Activated naive CD4-positive, alpha-beta T cell treated with anti-CD3 and anti-CD28 coated beads, Interleukin-2, amount 50 U/mL, for 72 hours (primary cell): ENCODE measurements around the gene ELAVL2. TPM values are rescaled to one million over a fixed set of nuclear protein-coding genes. Genes with fewer than 3 reads are reported as not detected.

Source experiments
- ATAC-seq, 2 donors: fragments of 150-1000 bp; cut with Tn5 transposase; 2 replicates each; pipeline ENCODE4 v1.10.0; 2021; ENCODE audit warnings: mild to moderate bottlenecking in 2 of 2, moderate library complexity in 2 of 2
- DNase-seq, 2 donors: peaks; one replicate each; pipeline ENCODE4 v3.0.0; 2021 to 2022; ENCODE audit warnings: low spot score in 2 of 2
- H3K27ac Mint-ChIP-seq, 2 donors: one replicate each; pipeline ENCODE4 v1.8.0; 2022; ENCODE audit warnings: mild to moderate bottlenecking in 2 of 2, mixed read lengths in 2 of 2
- H3K36me3 Mint-ChIP-seq, 2 donors: one replicate each; pipeline ENCODE4 v1.8.0; 2022; ENCODE audit warnings: mixed read lengths in 2 of 2
- H3K9me3 Mint-ChIP-seq, 2 donors: one replicate each; pipeline ENCODE4 v1.8.0; 2022; ENCODE audit warnings: mixed read lengths in 2 of 2
- total RNA-seq, 2 donors: library from RNA; stranded (reverse); gene quantifications; one replicate each; pipeline ENCODE4 v1.2.3, GENCODE V29; 2022

ELAVL2 gene
- total RNA-seq, 2 donors from 2014 or later: not detected

DNA sequence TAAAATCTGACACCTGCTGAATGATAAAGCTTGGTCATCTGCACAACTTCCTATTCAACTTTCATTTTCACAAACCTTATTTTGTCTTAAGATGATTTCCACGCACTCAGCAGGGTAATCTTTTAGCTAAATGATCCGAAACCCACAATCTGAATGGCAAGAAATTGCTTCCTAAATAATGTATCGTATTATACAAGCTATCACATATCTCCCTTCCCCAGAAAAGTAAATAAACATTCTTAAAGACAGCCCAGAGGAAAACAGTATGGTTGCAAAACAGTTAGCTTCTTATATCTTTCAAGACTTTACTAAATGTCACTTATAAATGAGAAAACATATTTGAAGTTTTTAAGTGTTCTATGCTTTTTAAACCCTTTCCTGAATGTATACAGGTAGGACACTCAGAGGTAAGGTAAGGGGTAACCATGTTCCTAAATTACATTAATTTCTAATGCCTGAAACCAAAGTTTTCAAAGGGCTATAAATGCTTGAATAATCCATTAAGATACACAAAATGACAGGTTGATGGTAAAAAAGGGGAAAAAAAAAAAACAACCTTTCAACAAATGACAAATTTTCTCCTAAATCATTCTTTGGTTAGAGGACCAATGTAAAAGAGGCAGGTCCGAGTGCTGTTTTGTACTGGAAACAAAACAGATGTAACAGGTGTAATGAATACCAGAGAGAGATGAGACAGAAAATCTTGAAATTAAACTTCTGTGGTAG lies 36.3 kb downstream of the ELAVL2 start:
- no peak for ATAC-seq
- Mint-ChIP-seq H3K9me3 (no peaks in the 10 kb centered on the region), H3K27ac (no peak overlapping the region), H3K36me3 (no peaks in the 10 kb centered on the region)
- DNase-seq: no peak

DNA sequence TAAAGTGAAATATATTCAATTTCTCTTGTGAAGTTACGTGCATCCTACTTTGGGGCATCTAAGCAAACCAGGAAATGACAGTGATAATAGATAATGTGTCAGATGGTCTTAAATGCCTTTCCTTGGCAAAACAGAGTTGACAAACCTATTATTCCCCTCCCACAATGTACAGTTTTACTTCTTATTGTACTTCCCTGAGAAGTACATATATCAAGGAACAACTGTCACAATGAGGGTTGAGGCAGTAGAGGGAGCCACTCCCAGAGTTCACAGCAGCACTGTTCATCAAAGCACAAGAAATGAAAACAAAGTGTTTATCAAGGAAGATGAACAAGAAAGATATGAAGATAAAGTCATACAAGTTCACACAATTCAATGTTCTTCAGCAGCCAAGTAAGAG lies 41.1 kb downstream of the ELAVL2 start:
- H3K9me3 Mint-ChIP-seq: peaks cover 4 to 5% of the 10 kb centered on the region in 2 donors
- no peak for DNase-seq
- no peak overlapping the region for H3K27ac Mint-ChIP-seq
- H3K36me3 Mint-ChIP-seq: peaks cover 0 to 5% of the 10 kb centered on the region in 2 donors
- no peak for ATAC-seq

DNA sequence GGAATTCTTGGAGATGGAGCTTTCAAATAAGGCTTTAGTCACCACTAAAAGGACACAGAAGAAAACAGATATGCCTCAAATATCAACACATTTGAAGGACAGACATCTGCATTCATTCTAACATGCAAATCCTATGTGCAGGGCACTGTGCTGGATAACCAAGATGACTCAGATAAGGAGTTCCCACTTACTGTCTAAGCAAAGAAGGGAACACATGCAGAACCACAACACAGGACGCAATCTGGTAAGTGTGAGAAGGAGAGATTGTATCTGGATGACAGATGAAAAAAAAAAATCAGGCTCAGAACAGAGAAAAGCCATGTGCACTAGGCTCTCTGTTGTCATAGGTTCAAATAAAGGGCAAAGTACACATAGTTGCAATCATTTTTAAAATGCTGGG lies 42.5 kb downstream of the ELAVL2 start:
- Mint-ChIP-seq H3K36me3 (peaks cover 0 to 5% of the 10 kb centered on the region in 2 donors), H3K9me3 (peaks cover 4 to 5% of the 10 kb centered on the region in 2 donors), H3K27ac (peak overlapping the region in 1 of 2 donors; percentile 52)
- ATAC-seq (no peak), DNase-seq (no peak)

DNA sequence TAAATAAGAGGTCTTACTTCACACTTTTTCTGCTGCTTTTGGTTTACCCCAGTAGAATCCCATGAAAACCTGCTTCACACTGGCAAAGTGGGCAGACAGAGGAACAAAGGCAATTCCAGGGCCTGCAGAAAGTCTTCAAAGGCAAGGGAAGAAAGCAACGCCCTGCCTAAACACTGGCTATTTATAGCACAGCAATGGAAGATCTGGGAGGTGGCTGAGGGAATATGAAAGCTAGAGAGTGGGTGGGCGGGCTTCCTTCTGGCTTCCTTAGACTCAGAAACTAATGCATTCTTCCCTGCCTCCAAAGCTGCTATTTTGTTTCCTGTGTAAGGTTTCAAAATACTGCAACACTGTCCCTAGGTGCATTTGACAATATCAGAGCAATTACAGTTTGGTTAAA lies 46.8 kb downstream of the ELAVL2 start:
- no peak for DNase-seq
- Mint-ChIP-seq H3K27ac (no peak overlapping the region), H3K36me3 (peaks cover 0 to 5% of the 10 kb centered on the region in 2 donors), H3K9me3 (peaks cover 17 to 19% of the 10 kb centered on the region in 2 donors)
- no peak for ATAC-seq

DNA sequence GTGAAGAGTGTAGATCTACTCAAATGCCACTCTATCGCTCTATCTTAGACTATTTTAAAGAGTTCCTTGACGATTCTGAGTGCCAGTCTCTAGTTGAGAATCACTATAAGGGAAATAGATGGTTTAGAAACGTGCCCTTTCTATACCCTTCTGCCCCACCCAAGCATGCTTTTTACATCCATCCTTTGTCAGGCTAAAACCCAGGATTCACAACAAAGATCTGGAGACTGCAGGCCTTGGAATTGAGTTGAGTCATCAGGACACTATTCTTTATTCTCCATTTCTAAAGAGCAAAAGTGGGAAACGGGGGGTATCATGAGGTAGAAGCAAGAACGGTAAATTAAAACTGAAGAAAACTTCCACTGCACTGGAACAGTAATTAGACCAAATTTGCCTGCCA lies 48.7 kb downstream of the ELAVL2 start:
- DNase-seq: no peak
- no peak for ATAC-seq
- peaks cover 15 to 16% of the 10 kb centered on the region in 2 donors for H3K9me3 Mint-ChIP-seq
- H3K27ac Mint-ChIP-seq: no peak overlapping the region
- no peaks in the 10 kb centered on the region for H3K36me3 Mint-ChIP-seq

DNA sequence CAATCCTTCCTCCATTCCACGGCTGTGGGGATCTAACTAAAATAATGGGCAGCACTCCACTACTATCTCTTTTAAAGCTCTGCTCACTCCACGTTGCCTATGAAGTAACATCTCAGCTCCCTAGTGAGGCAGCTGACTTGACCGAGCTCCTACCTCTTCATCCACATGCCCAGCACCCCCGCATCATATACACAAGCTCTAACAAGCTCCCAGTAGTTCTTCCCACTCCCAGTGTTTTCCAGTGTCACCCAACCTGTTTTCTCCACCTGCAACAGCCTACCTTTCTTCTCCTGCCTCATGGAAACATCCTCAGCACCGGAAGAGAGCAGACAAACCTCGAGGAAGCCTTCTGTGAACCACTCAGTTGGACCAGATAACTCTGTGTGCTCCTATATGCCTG lies 50.5 kb downstream of the ELAVL2 start:
- DNase-seq (no peak), ATAC-seq (no peak)
- no peak overlapping the region for H3K27ac Mint-ChIP-seq

DNA sequence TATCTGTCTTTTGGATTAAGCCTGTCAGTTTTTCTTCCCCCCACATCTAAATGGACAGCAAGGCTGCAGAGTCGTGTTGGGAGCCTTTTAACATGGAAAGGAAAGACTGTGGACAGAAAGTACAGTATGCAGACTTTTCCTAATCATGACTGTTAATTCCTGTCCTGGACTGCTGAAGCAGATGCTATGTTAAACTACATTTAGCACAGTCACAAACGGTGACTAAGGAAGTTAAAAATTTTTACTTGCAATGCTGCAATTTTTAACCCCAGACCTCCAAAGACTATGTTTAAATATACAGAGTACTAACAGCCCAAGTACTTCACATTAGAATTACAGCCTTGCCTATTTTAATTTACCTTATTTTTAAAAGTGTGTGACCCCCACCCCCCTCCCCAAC lies 51.8 kb downstream of the ELAVL2 start:
- peaks cover 0 to 10% of the 10 kb centered on the region in 2 donors for H3K36me3 Mint-ChIP-seq
- peaks cover 15 to 30% of the 10 kb centered on the region in 2 donors for H3K9me3 Mint-ChIP-seq
- ATAC-seq: no peak
- no peak for DNase-seq
- H3K27ac Mint-ChIP-seq: no peak overlapping the region

More for the DNA sequence above, 50.5 kb downstream of the ELAVL2 start:
- Mint-ChIP-seq H3K9me3 (peaks cover 15 to 19% of the 10 kb centered on the region in 2 donors), H3K36me3 (peaks cover 0 to 1% of the 10 kb centered on the region in 2 donors)

DNA sequence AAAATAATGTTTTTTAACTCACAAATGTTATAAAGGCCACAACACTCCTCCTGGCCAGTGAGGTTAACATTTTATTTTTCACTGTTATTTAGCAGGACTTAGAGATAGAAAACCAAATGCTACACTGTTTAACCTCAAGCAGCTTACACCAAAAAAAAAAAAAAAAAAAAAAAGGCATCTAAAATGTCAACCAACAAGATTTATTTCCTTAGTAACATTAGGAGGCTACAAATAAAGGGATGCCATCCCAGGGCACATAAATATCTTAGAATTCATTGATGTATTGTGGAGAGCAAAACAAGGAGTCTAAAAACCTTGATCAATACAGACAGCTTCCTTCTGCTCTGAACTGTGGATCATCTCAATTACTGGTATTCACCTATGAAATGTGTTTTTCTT lies 53.7 kb downstream of the ELAVL2 start:
- no peak overlapping the region for H3K27ac Mint-ChIP-seq
- DNase-seq: no peak
- peaks cover 22 to 37% of the 10 kb centered on the region in 2 donors for H3K9me3 Mint-ChIP-seq
- peaks cover 0 to 10% of the 10 kb centered on the region in 2 donors for H3K36me3 Mint-ChIP-seq
- no peak for ATAC-seq

DNA sequence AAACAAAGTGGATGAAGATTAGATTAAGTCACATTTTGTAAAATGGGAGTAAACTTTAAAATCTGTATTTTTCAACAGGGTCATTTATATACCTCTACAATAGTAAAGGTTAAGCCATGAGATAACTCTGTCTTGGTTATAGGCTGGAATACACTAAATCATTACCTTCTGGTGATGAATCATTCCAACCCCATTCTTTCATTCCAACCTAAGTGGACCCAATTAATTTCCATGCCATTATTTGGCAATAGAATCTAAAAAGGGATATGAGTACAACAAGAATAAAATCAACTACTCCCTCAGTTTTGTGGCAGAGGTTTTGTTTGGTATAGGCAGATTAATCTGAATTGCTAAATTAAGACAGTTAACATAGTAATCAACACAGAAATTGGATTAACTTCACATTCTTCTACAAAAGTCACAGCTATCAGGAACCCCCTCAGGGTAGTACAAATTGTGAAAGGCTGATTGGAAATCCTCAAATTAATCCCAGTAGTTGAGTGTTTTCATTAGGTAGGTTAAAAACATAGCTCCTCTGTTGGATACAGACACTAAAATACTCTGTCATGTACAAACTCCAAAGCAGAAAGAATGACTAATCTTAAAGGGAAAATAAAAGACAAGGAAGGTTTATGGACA lies 54.2 kb downstream of the ELAVL2 start:
- DNase-seq (no peak), ATAC-seq (no peak)
- peaks cover 19 to 37% of the 10 kb centered on the region in 2 donors for H3K9me3 Mint-ChIP-seq
- no peak overlapping the region for H3K27ac Mint-ChIP-seq
- peaks cover 0 to 10% of the 10 kb centered on the region in 2 donors for H3K36me3 Mint-ChIP-seq

DNA sequence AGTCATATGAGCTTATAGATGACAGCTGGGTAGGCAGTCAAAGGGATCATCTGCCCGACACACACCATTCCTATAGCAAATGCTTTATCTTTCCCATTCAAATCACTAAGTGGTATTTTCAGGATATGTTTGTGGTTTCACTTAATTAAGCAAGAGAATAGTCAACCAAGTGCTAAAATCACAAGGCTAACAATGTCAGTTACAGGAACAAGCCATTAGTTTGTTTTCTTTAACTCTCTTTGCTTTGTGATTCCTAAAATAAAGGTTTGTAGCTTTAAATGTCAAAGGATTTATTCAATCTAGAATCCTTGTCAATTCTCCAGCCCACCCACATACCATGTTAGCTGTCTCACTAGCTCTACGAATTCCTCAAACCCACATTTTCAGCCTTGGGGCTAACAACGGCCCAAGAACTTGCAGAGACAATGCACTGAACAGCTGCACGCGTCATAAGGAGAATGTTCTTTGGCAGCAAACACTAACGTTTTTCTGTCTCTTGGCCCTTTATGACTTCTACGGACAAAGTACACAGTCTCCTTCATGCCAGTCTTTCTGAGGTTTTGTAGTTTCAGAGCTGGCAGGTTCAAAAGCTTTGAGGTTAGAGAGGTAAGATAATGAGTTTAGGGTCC lies 56.6 kb downstream of the ELAVL2 start:
- DNase-seq (no peak), ATAC-seq (no peak)
- Mint-ChIP-seq H3K36me3 (peaks cover 0 to 10% of the 10 kb centered on the region in 2 donors), H3K27ac (no peak overlapping the region), H3K9me3 (peaks cover 16 to 30% of the 10 kb centered on the region in 2 donors)

DNA sequence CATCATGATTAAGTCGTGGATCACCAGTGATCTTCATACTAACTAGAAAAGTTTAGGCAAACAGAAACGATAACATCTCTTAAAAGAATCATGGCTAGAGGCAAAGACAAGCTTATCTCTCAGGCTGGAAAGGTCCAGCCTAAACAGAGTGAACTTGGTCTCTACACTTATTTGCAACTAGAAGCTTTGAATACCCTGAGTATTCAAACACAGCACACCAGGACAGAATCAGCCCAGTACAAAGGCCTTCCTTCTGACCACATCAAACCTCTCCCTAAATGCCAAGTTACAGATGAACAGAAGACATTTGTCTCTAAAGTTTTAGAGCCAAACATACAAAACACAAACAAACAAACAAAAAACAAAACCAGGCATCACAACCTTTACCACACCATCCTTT lies 57.2 kb downstream of the ELAVL2 start:
- H3K27ac Mint-ChIP-seq: no peak overlapping the region
- DNase-seq: no peak
- H3K36me3 Mint-ChIP-seq: peaks cover 0 to 10% of the 10 kb centered on the region in 2 donors
- peaks cover 16 to 30% of the 10 kb centered on the region in 2 donors for H3K9me3 Mint-ChIP-seq
- no peak for ATAC-seq

DNA sequence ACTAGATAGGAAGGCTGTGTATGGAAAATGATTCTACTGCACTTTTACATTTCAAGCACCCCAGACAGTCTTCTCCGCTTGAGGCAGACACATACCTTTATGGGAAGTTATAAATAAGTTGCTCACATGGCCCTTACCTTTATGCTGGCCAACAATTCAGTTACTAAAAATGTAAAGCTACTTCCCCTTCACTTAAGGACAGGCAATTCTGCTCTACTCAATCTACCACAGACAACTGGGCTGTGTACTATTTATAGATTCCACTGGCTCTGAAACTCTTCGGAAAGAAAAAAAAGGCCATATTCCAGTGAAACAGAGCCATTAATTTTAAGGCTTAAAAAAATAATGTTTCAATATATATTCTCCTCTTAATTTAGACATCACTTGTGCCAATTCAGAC lies 59.4 kb downstream of the ELAVL2 start:
- peaks cover 0 to 10% of the 10 kb centered on the region in 2 donors for H3K36me3 Mint-ChIP-seq
- DNase-seq (no peak), ATAC-seq (no peak)
- peaks cover 16 to 30% of the 10 kb centered on the region in 2 donors for H3K9me3 Mint-ChIP-seq
- H3K27ac Mint-ChIP-seq: no peak overlapping the region

DNA sequence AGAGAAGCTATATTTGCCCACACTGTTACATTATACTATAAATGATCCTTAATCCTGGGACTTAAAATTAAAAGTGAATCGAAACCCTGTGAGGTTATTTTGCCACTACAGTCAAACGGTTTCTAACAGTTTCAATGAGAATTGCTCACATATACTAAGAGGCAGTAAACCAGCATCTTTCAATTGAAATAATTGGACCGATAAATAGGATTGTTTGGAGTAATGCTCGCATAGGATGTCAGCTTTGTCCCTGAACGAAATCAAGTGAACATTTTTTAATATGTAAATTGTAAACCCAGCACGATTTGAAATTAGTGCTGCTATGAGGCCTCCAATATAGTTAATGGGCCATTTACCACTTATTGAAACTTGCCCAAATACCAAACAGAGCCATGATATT lies 60.5 kb downstream of the ELAVL2 start:
- DNase-seq: no peak
- Mint-ChIP-seq H3K36me3 (peaks cover 0 to 9% of the 10 kb centered on the region in 2 donors), H3K9me3 (peaks cover 16 to 27% of the 10 kb centered on the region in 2 donors), H3K27ac (no peak overlapping the region)
- ATAC-seq: no peak

DNA sequence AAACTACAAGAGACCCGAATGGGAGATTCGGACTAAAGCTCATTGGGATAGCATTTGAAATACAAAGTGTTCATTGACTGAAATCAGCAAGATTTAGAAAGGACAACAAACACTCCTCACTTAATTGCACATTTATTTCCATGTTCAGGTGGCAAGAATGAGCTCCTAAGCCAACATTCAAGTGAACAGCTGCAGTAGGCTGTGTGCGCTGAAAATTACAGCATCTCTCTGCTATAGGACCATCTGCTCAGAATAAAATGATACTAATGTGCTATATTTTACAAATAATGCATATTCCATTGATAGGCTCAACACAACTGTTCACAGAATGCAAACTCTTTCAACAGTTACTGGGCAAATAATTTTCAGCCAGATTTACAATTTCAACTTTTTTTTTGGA lies 61.8 kb downstream of the ELAVL2 start:
- DNase-seq (no peak), ATAC-seq (no peak)
- no peaks in the 10 kb centered on the region for H3K36me3 Mint-ChIP-seq
- H3K27ac Mint-ChIP-seq: no peak overlapping the region
- H3K9me3 Mint-ChIP-seq: peaks cover 16% of the 10 kb centered on the region in 2 donors

DNA sequence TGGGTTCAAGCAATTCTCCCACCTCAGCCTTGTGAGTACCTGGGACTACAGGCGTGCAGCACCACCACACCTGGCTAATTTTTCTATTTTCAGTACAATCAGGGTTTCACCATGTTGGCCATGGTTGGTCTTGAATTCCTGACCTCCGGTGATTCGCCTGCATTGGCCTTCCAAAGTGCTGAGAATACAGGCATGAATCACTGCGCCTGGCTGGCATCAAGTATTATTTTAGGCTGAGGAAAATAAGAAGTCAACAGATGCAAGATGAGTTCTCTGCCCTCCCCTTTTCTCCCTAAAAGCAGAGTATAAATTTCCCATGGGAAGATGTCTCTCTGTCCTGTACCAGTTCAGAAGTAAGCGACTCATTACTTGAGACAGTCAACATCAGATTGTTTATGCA lies 71.5 kb downstream of the ELAVL2 start:
- Mint-ChIP-seq H3K9me3 (peaks cover 4 to 7% of the 10 kb centered on the region in 2 donors), H3K36me3 (no peaks in the 10 kb centered on the region), H3K27ac (no peak overlapping the region)
- DNase-seq: no peak
- ATAC-seq: no peak

DNA sequence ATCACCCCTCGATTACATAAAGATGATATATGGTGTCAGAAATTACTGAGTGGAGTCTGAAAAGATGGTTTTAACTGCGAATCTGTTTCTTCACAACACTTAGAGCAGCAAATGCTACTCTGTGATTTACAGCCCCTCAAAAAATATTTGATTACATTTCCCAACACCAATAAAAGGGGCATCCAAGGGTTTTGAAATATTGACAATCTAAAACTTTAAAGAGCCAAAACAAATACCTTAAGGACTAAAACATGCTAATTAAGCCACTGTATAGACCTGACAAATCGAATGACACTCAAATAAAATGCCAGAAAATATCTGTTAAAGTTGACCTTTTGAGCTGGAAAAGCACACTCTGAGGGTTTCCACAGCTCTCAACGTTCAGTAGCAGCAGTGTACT lies 73.2 kb downstream of the ELAVL2 start:
- Mint-ChIP-seq H3K9me3 (peaks cover 11 to 15% of the 10 kb centered on the region in 2 donors), H3K36me3 (peaks cover 0 to 6% of the 10 kb centered on the region in 2 donors), H3K27ac (no peak overlapping the region)
- ATAC-seq (no peak), DNase-seq (no peak)

DNA sequence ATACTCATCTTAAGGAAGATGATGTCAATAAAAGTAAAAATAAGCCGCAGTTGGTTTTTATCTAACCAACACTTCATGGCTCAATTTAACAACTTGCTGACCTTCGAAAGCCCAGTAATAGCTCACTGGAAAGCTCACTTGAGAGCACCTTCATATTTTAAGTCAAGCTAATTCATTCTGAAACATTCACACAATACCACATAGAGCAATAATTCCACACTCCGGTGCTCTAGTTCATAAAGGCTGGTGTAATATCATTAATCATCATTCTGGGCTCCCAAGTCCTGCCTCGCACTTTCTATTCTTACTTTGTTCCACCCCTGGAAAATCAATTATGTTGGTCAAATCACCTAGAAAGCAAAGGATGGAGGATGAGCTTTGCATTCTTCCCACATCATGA lies 74.4 kb downstream of the ELAVL2 start:
- peaks cover 0 to 6% of the 10 kb centered on the region in 2 donors for H3K36me3 Mint-ChIP-seq

More for the DNA sequence above, 74.4 kb downstream of the ELAVL2 start:
- ATAC-seq: no peak
- DNase-seq: no peak
- H3K9me3 Mint-ChIP-seq: peaks cover 15 to 17% of the 10 kb centered on the region in 2 donors
- no peak overlapping the region for H3K27ac Mint-ChIP-seq
